GM23338 (cell line): ENCODE measurements around the gene CD86. TPM values are rescaled to one million over a fixed set of nuclear protein-coding genes. Genes with fewer than 3 reads are reported as not detected.

Source experiments
- ATAC-seq: fragments of 200-7000 bp; cut with Tn5 transposase; 3 replicates; pipeline ENCODE4 v1.9.1; 2020
- DNase-seq: peaks from one replicate; pipeline ENCODE4 v3.0.0-alpha.2; 2015; ENCODE audit warnings: low spot score
- H2AFZ ChIP-seq: fragments of 200-600 bp; sonication (generic); 2 replicates; pipeline ENCODE4 v1.8.0; 2016; ENCODE audit warnings: antibody characterized with exemption, mild to moderate bottlenecking, moderate library complexity
- H3F3A ChIP-seq: fragments of 200-600 bp; sonication (generic); replicated peaks from 2 replicates; pipeline ENCODE4 v1.8.0; 2017; ENCODE audit warnings: antibody characterized with exemption, mixed run types, low read depth
- H3K27ac ChIP-seq: fragments of 200-600 bp; sonication (generic); 2 replicates; pipeline ENCODE4 v1.6.1; 2016; ENCODE audit warnings: low read depth
- H3K27me3 ChIP-seq: fragments of 200-600 bp; sonication (generic); 2 replicates; pipeline ENCODE4 v1.8.0; 2016; ENCODE audit warnings: mild to moderate bottlenecking, mixed run types, moderate library complexity; ENCODE audit not compliant: insufficient read depth
- H3K36me3 ChIP-seq: fragments of 200-600 bp; sonication (generic); 2 replicates; pipeline ENCODE4 v1.8.0; 2016; ENCODE audit warnings: mild to moderate bottlenecking; ENCODE audit not compliant: insufficient read depth
- H3K4me1 ChIP-seq: fragments of 200-600 bp; sonication (generic); 2 replicates; pipeline ENCODE4 v1.8.0; 2016; ENCODE audit warnings: mild to moderate bottlenecking, moderate library complexity; ENCODE audit not compliant: insufficient read depth
- H3K4me2 ChIP-seq: fragments of 200-600 bp; sonication (generic); 2 replicates; pipeline ENCODE4 v1.7.1; 2017; ENCODE audit warnings: mixed run types
- H3K4me3 ChIP-seq: fragments of 200-600 bp; sonication (generic); 2 replicates; pipeline ENCODE4 v1.6.1; 2016; ENCODE audit warnings: mixed run types
- H3K79me2 ChIP-seq: fragments of 200-600 bp; sonication (generic); replicated peaks from 2 replicates; pipeline ENCODE4 v1.8.0; 2017; ENCODE audit warnings: mild to moderate bottlenecking; ENCODE audit not compliant: insufficient read depth
- H3K9me2 ChIP-seq: fragments of 200-600 bp; sonication (generic); 2 replicates; pipeline ENCODE4 v1.8.0; 2017; ENCODE audit not compliant: insufficient read depth
- H4K20me1 ChIP-seq: fragments of 200-600 bp; sonication (generic); replicated peaks from 2 replicates; pipeline ENCODE4 v1.8.0; 2017; ENCODE audit warnings: mild to moderate bottlenecking; ENCODE audit not compliant: insufficient read depth
- H3K27ac Mint-ChIP-seq: 2 replicates; pipeline ENCODE4 v1.8.0; 2020; ENCODE audit warnings: inconsistent platforms, mild to moderate bottlenecking, moderate library complexity, mixed read lengths
- H3K27me3 Mint-ChIP-seq: 3 replicates; pipeline ENCODE4 v1.8.0; 2022; ENCODE audit warnings: low read depth, mild to moderate bottlenecking, moderate library complexity, mixed read lengths, inconsistent platforms; ENCODE audit not compliant: insufficient read depth, poor library complexity
- H3K36me3 Mint-ChIP-seq: 3 replicates; pipeline ENCODE4 v1.8.0; 2021; ENCODE audit warnings: low read depth, mild to moderate bottlenecking, inconsistent platforms, moderate library complexity, mixed read lengths
- H3K4me1 Mint-ChIP-seq: 3 replicates; pipeline ENCODE4 v1.8.0; 2020; ENCODE audit warnings: mild to moderate bottlenecking, inconsistent platforms, mixed read lengths
- H3K4me3 Mint-ChIP-seq: 3 replicates; pipeline ENCODE4 v1.8.0; 2021; ENCODE audit warnings: moderate library complexity, mild to moderate bottlenecking, inconsistent platforms, mixed read lengths
- H3K9me3 Mint-ChIP-seq: 3 replicates; pipeline ENCODE4 v1.8.0; 2020; ENCODE audit warnings: moderate library complexity, mild to moderate bottlenecking, inconsistent platforms, mixed read lengths
- CREB1 ChIP-seq: fragments of 250-450 bp; sonication (Bioruptor Pico); IDR thresholded peaks from 2 replicates; pipeline ENCODE4 v1.5.0; 2020; ENCODE audit warnings: low read depth, mild to moderate bottlenecking, moderate library complexity
- CTCF ChIP-seq, 2 experiments: fragments of 200-600 bp in 1 of 2; sonication (generic) in 1 of 2; conservative IDR thresholded peaks; 2 replicates each; pipeline versions ENCODE4 v1.5.1 to v1.6.1; 2016 to 2017; ENCODE audit warnings: antibody characterized with exemption in 2 of 2, low read depth in 2 of 2, mild to moderate bottlenecking in 2 of 2, moderate library complexity in 1 of 2
- ETS1 ChIP-seq: IDR thresholded peaks from 2 replicates; pipeline ENCODE4 v1.6.1; 2016; ENCODE audit warnings: antibody characterized with exemption
- EZH2 ChIP-seq: fragments of 200-600 bp; sonication (generic); IDR thresholded peaks from one replicate; pipeline ENCODE4 v1.8.0; 2017; ENCODE audit warnings: antibody characterized with exemption, mild to moderate bottlenecking, low read depth; ENCODE audit not compliant: unreplicated experiment
- NANOG ChIP-seq: IDR thresholded peaks from 2 replicates; pipeline ENCODE4 v1.6.1; 2016; ENCODE audit warnings: antibody characterized with exemption, borderline replicate concordance
- POLR2AphosphoS5 ChIP-seq: IDR thresholded peaks from 2 replicates; pipeline ENCODE4 v1.6.1; 2016; ENCODE audit warnings: antibody characterized with exemption, low read depth
- ZNF114 ChIP-seq: fragments of 250-450 bp; sonication (Bioruptor Pico); IDR thresholded peaks from 2 replicates; pipeline ENCODE4 v1.5.0; 2020; ENCODE audit warnings: mild to moderate bottlenecking, moderate library complexity
- polyA plus RNA-seq: library from polyadenylated mRNA; unstranded; fragments of >200 nt; fragmentation: Nextera tagmentation; extraction: Ambion mirVana; gene quantifications from 2 replicates; pipeline ENCODE4 v1.2.1, GENCODE V29; 2016
- total RNA-seq: library from RNA; depleted of rRNA; stranded (reverse); fragments of >200 nt; shearing (Covaris generic); gene quantifications from 2 replicates; pipeline ENCODE4 v1.2.3, GENCODE V29; 2014
- TF ChIP-seq, protein P1 (sequence below): IDR thresholded peaks from one replicate; pipeline ENCODE4 v1.6.1; 2018; ENCODE audit warnings: antibody characterized with exemption; ENCODE audit not compliant: unreplicated experiment
- TF ChIP-seq, protein P2 (sequence below): fragments of 250-450 bp; sonication (Bioruptor Pico); IDR thresholded peaks from 2 replicates; pipeline ENCODE4 v1.5.0; 2020; ENCODE audit warnings: mild to moderate bottlenecking, moderate library complexity

Gene CD86
- total and polyA plus RNA-seq, 2 experiments from 2014 or later = 0.97 TPM; not detected in 1

GRCh38 chr3:122112754-122113153 lies 57.6 kb downstream of the CD86 start:
- no peaks in the 10 kb centered on the region for H3K4me1 ChIP-seq
- no peak overlapping the region for H3K4me2 ChIP-seq
- no peak overlapping the region for H3K27ac Mint-ChIP-seq
- H3K4me1 Mint-ChIP-seq = no peaks in the 10 kb centered on the region
- H3K36me3 Mint-ChIP-seq = no peaks in the 10 kb centered on the region
- no peaks in the 10 kb centered on the region for H3F3A ChIP-seq
- peaks cover 7% of the 10 kb centered on the region for H3K9me3 Mint-ChIP-seq
- H4K20me1 ChIP-seq = no peaks in the 10 kb centered on the region
- H3K9me2 ChIP-seq = 0 out of 2 replicates have a peak, but pooled peaks cover 4% of the 10 kb centered on the region
- TF ChIP-seq, protein P1, sequence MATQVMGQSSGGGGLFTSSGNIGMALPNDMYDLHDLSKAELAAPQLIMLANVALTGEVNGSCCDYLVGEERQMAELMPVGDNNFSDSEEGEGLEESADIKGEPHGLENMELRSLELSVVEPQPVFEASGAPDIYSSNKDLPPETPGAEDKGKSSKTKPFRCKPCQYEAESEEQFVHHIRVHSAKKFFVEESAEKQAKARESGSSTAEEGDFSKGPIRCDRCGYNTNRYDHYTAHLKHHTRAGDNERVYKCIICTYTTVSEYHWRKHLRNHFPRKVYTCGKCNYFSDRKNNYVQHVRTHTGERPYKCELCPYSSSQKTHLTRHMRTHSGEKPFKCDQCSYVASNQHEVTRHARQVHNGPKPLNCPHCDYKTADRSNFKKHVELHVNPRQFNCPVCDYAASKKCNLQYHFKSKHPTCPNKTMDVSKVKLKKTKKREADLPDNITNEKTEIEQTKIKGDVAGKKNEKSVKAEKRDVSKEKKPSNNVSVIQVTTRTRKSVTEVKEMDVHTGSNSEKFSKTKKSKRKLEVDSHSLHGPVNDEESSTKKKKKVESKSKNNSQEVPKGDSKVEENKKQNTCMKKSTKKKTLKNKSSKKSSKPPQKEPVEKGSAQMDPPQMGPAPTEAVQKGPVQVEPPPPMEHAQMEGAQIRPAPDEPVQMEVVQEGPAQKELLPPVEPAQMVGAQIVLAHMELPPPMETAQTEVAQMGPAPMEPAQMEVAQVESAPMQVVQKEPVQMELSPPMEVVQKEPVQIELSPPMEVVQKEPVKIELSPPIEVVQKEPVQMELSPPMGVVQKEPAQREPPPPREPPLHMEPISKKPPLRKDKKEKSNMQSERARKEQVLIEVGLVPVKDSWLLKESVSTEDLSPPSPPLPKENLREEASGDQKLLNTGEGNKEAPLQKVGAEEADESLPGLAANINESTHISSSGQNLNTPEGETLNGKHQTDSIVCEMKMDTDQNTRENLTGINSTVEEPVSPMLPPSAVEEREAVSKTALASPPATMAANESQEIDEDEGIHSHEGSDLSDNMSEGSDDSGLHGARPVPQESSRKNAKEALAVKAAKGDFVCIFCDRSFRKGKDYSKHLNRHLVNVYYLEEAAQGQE = no peak
- TF ChIP-seq CTCF (conservative IDR thresholded peaks at IDR 0.05; ENCODE audit: low read depth in 2 of 2) = 0 out of 4 replicates have a peak, but pooled peaks of 1 of the 2 experiments have one; percentile 12
- no peak for TF ChIP-seq CREB1 (CRISPR knock-in tag)
- TF ChIP-seq ZNF114 = no peak
- TF ChIP-seq NANOG = no peak
- no peak for TF ChIP-seq EZH2
- TF ChIP-seq, protein P2, sequence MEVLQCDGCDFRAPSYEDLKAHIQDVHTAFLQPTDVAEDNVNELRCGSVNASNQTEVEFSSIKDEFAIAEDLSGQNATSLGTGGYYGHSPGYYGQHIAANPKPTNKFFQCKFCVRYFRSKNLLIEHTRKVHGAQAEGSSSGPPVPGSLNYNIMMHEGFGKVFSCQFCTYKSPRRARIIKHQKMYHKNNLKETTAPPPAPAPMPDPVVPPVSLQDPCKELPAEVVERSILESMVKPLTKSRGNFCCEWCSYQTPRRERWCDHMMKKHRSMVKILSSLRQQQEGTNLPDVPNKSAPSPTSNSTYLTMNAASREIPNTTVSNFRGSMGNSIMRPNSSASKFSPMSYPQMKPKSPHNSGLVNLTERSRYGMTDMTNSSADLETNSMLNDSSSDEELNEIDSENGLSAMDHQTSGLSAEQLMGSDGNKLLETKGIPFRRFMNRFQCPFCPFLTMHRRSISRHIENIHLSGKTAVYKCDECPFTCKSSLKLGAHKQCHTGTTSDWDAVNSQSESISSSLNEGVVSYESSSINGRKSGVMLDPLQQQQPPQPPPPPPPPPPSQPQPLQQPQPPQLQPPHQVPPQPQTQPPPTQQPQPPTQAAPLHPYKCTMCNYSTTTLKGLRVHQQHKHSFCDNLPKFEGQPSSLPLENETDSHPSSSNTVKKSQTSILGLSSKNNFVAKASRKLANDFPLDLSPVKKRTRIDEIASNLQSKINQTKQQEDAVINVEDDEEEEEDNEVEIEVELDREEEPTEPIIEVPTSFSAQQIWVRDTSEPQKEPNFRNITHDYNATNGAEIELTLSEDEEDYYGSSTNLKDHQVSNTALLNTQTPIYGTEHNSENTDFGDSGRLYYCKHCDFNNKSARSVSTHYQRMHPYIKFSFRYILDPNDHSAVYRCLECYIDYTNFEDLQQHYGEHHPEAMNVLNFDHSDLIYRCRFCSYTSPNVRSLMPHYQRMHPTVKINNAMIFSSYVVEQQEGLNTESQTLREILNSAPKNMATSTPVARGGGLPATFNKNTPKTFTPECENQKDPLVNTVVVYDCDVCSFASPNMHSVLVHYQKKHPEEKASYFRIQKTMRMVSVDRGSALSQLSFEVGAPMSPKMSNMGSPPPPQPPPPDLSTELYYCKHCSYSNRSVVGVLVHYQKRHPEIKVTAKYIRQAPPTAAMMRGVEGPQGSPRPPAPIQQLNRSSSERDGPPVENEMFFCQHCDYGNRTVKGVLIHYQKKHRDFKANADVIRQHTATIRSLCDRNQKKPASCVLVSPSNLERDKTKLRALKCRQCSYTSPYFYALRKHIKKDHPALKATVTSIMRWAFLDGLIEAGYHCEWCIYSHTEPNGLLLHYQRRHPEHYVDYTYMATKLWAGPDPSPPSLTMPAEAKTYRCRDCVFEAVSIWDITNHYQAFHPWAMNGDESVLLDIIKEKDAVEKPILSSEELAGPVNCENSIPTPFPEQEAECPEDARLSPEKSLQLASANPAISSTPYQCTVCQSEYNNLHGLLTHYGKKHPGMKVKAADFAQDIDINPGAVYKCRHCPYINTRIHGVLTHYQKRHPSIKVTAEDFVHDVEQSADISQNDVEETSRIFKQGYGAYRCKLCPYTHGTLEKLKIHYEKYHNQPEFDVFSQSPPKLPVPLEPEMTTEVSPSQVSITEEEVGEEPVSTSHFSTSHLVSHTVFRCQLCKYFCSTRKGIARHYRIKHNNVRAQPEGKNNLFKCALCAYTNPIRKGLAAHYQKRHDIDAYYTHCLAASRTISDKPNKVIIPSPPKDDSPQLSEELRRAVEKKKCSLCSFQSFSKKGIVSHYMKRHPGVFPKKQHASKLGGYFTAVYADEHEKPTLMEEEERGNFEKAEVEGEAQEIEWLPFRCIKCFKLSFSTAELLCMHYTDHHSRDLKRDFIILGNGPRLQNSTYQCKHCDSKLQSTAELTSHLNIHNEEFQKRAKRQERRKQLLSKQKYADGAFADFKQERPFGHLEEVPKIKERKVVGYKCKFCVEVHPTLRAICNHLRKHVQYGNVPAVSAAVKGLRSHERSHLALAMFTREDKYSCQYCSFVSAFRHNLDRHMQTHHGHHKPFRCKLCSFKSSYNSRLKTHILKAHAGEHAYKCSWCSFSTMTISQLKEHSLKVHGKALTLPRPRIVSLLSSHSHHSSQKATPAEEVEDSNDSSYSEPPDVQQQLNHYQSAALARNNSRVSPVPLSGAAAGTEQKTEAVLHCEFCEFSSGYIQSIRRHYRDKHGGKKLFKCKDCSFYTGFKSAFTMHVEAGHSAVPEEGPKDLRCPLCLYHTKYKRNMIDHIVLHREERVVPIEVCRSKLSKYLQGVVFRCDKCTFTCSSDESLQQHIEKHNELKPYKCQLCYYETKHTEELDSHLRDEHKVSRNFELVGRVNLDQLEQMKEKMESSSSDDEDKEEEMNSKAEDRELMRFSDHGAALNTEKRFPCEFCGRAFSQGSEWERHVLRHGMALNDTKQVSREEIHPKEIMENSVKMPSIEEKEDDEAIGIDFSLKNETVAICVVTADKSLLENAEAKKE (CRISPR knock-in tag) = no peak
- TF ChIP-seq ETS1 = no peak
- TF ChIP-seq POLR2AphosphoS5 = no peak
- no peaks in the 10 kb centered on the region for H3K79me2 ChIP-seq
- ATAC-seq (no peak), DNase-seq (no peak)
- no peaks in the 10 kb centered on the region for H3K27me3 ChIP-seq
- H3K27me3 Mint-ChIP-seq = peaks cover 2% of the 10 kb centered on the region
- H3K4me3 ChIP-seq = no peak overlapping the region
- H3K36me3 ChIP-seq = no peaks in the 10 kb centered on the region
- no peak overlapping the region for H3K27ac ChIP-seq
- no peak overlapping the region for H3K4me3 Mint-ChIP-seq
- H2AFZ ChIP-seq = no peak overlapping the region
